AG09309 (cell line): ENCODE measurements around the gene SYPL1.

ENCODE experiments used
- DNase-seq: peaks from one replicate; pipeline ENCODE4 v3.0.0-alpha.2; 2010; ENCODE audit warnings: low read depth
- H3K4me3 ChIP-seq: 2 replicates; pipeline ENCODE4 v1.5.1; 2011; ENCODE audit warnings: mild to moderate bottlenecking, low read depth, low read length, moderate library complexity; ENCODE audit not compliant: control insufficient read depth
- TF ChIP-seq, protein P1 (sequence below): IDR thresholded peaks from 2 replicates; pipeline ENCODE4 v1.5.1; 2011; ENCODE audit warnings: mild to moderate bottlenecking, low read depth, low read length, inconsistent platforms; ENCODE audit not compliant: insufficient read depth, control insufficient read depth; ENCODE audit errors: missing control alignments

The SYPL1 gene

GRCh38 chr7:106104721-106105260 lies 7.3 kb downstream of the SYPL1 start:
- no peak overlapping the region for H3K4me3 ChIP-seq
- TF ChIP-seq, protein P1, sequence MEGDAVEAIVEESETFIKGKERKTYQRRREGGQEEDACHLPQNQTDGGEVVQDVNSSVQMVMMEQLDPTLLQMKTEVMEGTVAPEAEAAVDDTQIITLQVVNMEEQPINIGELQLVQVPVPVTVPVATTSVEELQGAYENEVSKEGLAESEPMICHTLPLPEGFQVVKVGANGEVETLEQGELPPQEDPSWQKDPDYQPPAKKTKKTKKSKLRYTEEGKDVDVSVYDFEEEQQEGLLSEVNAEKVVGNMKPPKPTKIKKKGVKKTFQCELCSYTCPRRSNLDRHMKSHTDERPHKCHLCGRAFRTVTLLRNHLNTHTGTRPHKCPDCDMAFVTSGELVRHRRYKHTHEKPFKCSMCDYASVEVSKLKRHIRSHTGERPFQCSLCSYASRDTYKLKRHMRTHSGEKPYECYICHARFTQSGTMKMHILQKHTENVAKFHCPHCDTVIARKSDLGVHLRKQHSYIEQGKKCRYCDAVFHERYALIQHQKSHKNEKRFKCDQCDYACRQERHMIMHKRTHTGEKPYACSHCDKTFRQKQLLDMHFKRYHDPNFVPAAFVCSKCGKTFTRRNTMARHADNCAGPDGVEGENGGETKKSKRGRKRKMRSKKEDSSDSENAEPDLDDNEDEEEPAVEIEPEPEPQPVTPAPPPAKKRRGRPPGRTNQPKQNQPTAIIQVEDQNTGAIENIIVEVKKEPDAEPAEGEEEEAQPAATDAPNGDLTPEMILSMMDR, result no peak
- DNase-seq, result no peak

DNA sequence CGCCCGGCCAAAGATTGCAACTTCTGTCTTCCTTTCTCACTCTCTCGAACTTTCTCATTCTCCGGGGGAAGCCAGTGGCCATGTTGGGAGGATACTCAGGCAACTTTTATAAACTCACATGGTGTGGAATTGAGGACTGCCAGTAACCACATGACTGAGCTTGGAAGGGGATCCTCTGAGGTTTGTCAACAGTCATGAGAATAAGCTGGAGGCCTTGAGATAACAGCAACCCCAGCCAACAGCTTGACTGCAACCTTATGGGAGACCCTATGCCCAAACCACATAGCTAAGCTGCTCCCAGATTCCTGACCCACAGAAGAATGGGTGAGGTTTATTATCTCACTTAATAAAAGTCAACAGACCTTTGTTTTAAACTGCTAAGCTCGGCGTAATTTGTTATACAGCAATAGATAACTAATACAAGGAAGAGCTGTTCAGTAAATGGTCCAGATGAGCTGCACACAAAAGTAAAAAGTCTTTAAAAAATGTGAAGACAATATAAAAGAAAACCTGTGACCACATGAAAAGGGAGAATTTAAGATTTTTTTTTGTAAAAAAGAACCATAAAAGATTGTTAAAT lies 9.6 kb downstream of the SYPL1 start:
- no peak for DNase-seq
- TF ChIP-seq, protein P1, result no peak
- no peak overlapping the region for H3K4me3 ChIP-seq

GRCh38 chr7:106101726-106102125 lies 10.4 kb downstream of the SYPL1 start:
- no peak for DNase-seq
- no peak overlapping the region for H3K4me3 ChIP-seq
- TF ChIP-seq, protein P1, result no peak

- no peak for DNase-seq
These were observed 11.1 kb downstream of the SYPL1 start for GRCh38 chr7:106100863-106101629.

GRCh38 chr7:106099539-106099938 lies 12.6 kb downstream of the SYPL1 start:
- TF ChIP-seq, protein P1, result no peak
- H3K4me3 ChIP-seq, result no peak overlapping the region
- no peak for DNase-seq

More at GRCh38 chr7:106100863-106101629, 11.1 kb downstream of the SYPL1 start:
- H3K4me3 ChIP-seq, result no peak overlapping the region
- TF ChIP-seq, protein P1, result no peak

GRCh38 chr7:106098889-106099288 lies 13.2 kb downstream of the SYPL1 start:
- no peak overlapping the region for H3K4me3 ChIP-seq
- TF ChIP-seq, protein P1, result no peak
- DNase-seq, result no peak
